Natural killer cell (primary cell): ENCODE results near the gene MED13L. TPM values are rescaled to one million over a fixed set of nuclear protein-coding genes. Genes with fewer than 3 reads are reported as not detected.

Experiments used
- ATAC-seq, 3 donors: fragments of 150-1000 bp in 2 of 3; fragments of 200-7000 bp in 1 of 3; cut with Tn5 transposase; 1 replicate in 1 of 3; 2 replicates in 2 of 3; pipeline ENCODE4 v1.10.0; 2021; ENCODE audit warnings: mild to moderate bottlenecking in 2 of 3, moderate library complexity in 2 of 3
- DNase-seq, 2 donors: peaks; one replicate each; pipeline versions ENCODE4 v3.0.0 to v3.0.0-alpha.2; 2013 to 2021; ENCODE audit warnings: mixed read lengths in 1 of 2
- H3K27ac ChIP-seq: one replicate; pipeline ENCODE4 v1.5.1; 2013; ENCODE audit warnings: mild to moderate bottlenecking, low read length
- H3K27me3 ChIP-seq: one replicate; pipeline ENCODE4 v1.6.1; 2013; ENCODE audit warnings: low read length; ENCODE audit not compliant: control insufficient read depth, insufficient read depth
- H3K36me3 ChIP-seq: one replicate; pipeline ENCODE4 v1.6.1; 2013; ENCODE audit warnings: low read length; ENCODE audit not compliant: control insufficient read depth, insufficient read depth
- H3K4me1 ChIP-seq: one replicate; pipeline ENCODE4 v1.6.1; 2013; ENCODE audit warnings: low read length; ENCODE audit not compliant: control insufficient read depth, insufficient read depth
- H3K4me3 ChIP-seq: one replicate; pipeline ENCODE4 v1.5.1; 2013; ENCODE audit warnings: low read length
- H3K9me3 ChIP-seq: one replicate; pipeline ENCODE4 v1.6.1; 2013; ENCODE audit warnings: low read length; ENCODE audit not compliant: control insufficient read depth, insufficient read depth
- H3K27ac Mint-ChIP-seq, 2 donors: one replicate each; pipeline ENCODE4 v1.8.0; 2022; ENCODE audit warnings: mild to moderate bottlenecking in 2 of 2, mixed read lengths in 2 of 2, moderate library complexity in 1 of 2
- H3K27me3 Mint-ChIP-seq, 2 donors: one replicate each; pipeline ENCODE4 v1.8.0; 2022; ENCODE audit warnings: low read depth in 2 of 2, mixed read lengths in 2 of 2
- H3K36me3 Mint-ChIP-seq: one replicate; pipeline ENCODE4 v1.8.0; 2022; ENCODE audit warnings: mixed read lengths
- H3K4me1 Mint-ChIP-seq, 2 donors: one replicate each; pipeline ENCODE4 v1.8.0; 2022; ENCODE audit warnings: mixed read lengths in 2 of 2
- H3K4me3 Mint-ChIP-seq: one replicate; pipeline ENCODE4 v1.8.0; 2022; ENCODE audit warnings: mild to moderate bottlenecking, moderate library complexity, mixed read lengths
- H3K9me3 Mint-ChIP-seq, 2 donors: one replicate each; pipeline ENCODE4 v1.8.0; 2022; ENCODE audit warnings: mixed read lengths in 2 of 2
- WGBS: methylation state at CpG from one replicate; pipeline ENCODE4 v1.1.7; 2013; ENCODE audit warnings: missing lambda C conversion rate; ENCODE audit not compliant: insufficient coverage; 5-methylcytosine and 5-hydroxymethylcytosine counted together
- intact Hi-C: fragments of 100-400 bp; cut with micrococcal nuclease; formaldehyde crosslinking; loops from one replicate; pipeline ENCODE4 v1.14.2; 2022
- total RNA-seq, 4 donors: library from RNA; stranded (reverse); fragments of 120-200 nt in 1 of 4; gene quantifications; one replicate each; pipeline versions ENCODE4 v1.2.3 to v1.2.4, GENCODE V29; 2013 to 2022
- TF ChIP-seq, protein P1 (sequence below): fragments of 200-600 bp; IDR thresholded peaks from one replicate; pipeline ENCODE4 v1.8.0; 2022; ENCODE audit warnings: antibody characterized with exemption

MED13L gene
- total RNA-seq, 3 donors from 2014 or later (not counting 1 experiment from before 2014, with no cell fraction given) = 237 to 316 (median 240) TPM

GRCh38 chr12:116141110-116141832 is 136.2 kb downstream of the MED13L start:
- H3K27ac ChIP-seq = no peak overlapping the region
- Mint-ChIP-seq H3K27ac (peak overlapping the region in 1 of 2 donors; percentile 37), H3K36me3 (no peaks in the 10 kb centered on the region), H3K4me1 (peaks cover 62 to 66% of the 10 kb centered on the region in 2 donors), H3K27me3 (no peaks in the 10 kb centered on the region), H3K4me3 (no peak overlapping the region), H3K9me3 (no peaks in the 10 kb centered on the region)
- DNase-seq (peak in 1 of 2 donors; percentile 46), ATAC-seq (peak in 2 of 3 donors; percentile 34 to 37)
- H3K4me3 ChIP-seq = no peak overlapping the region
- TF ChIP-seq, protein P1, sequence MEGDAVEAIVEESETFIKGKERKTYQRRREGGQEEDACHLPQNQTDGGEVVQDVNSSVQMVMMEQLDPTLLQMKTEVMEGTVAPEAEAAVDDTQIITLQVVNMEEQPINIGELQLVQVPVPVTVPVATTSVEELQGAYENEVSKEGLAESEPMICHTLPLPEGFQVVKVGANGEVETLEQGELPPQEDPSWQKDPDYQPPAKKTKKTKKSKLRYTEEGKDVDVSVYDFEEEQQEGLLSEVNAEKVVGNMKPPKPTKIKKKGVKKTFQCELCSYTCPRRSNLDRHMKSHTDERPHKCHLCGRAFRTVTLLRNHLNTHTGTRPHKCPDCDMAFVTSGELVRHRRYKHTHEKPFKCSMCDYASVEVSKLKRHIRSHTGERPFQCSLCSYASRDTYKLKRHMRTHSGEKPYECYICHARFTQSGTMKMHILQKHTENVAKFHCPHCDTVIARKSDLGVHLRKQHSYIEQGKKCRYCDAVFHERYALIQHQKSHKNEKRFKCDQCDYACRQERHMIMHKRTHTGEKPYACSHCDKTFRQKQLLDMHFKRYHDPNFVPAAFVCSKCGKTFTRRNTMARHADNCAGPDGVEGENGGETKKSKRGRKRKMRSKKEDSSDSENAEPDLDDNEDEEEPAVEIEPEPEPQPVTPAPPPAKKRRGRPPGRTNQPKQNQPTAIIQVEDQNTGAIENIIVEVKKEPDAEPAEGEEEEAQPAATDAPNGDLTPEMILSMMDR = no peak
- whole genome bisulfite sequencing = 69% methylated on average over 3 of the region's 4 CpGs
- H3K36me3 ChIP-seq = no peaks in the 10 kb centered on the region
- intact Hi-C loops = loop anchor here (5.0 kb wide), 1 partner anchor 56 kb away; no protein-coding TSS in a partner anchor
- H3K4me1 ChIP-seq = peaks cover 13% of the 10 kb centered on the region
- H3K27me3 ChIP-seq = no peaks in the 10 kb centered on the region
- H3K9me3 ChIP-seq = no peaks in the 10 kb centered on the region

DNA sequence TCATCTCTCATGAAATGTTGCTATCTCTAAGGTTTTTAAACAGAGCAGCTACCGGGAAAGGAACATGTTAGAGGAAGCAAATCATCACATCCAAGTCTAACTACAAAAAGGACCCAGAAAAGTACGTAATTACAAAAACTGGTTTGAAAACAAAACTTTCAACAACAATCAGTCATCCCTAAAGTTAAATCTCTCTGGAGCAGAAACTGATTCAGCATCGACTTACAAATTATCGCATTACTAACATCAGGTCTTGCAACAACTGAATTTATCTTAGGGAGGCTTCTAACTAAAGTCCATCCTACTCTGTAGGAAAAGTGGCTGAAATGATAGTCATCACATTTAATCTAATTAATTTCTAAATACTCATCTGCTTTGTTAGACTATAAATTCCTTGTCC is 137.0 kb downstream of the MED13L start:
- peaks cover 13% of the 10 kb centered on the region for H3K4me1 ChIP-seq
- no peak overlapping the region for H3K27ac ChIP-seq
- 89% methylated on average over 2 of the region's 4 CpGs for WGBS
- Mint-ChIP-seq H3K27me3 (no peaks in the 10 kb centered on the region), H3K36me3 (no peaks in the 10 kb centered on the region), H3K9me3 (no peaks in the 10 kb centered on the region), H3K27ac (peak overlapping the region; percentile 4 to 16), H3K4me1 (peaks cover 69 to 74% of the 10 kb centered on the region in 2 donors), H3K4me3 (no peak overlapping the region)
- H3K9me3 ChIP-seq = no peaks in the 10 kb centered on the region
- no peaks in the 10 kb centered on the region for H3K36me3 ChIP-seq
- intact Hi-C loops = loop anchor here (5.0 kb wide), 1 partner anchor 57 kb away; no protein-coding TSS in a partner anchor
- ATAC-seq = no peak
- no peaks in the 10 kb centered on the region for H3K27me3 ChIP-seq
- no peak overlapping the region for H3K4me3 ChIP-seq
- no peak for DNase-seq
- TF ChIP-seq, protein P1 = no peak

GRCh38 chr12:116138781-116139180 is 138.7 kb downstream of the MED13L start:
- intact Hi-C loops = no loop called here
- Histone ChIP-seq H3K27me3 (no peaks in the 10 kb centered on the region), H3K4me1 (peaks cover 12% of the 10 kb centered on the region), H3K4me3 (no peak overlapping the region), H3K36me3 (no peaks in the 10 kb centered on the region), H3K27ac (no peak overlapping the region), H3K9me3 (no peaks in the 10 kb centered on the region)
- Mint-ChIP-seq H3K27ac (no peak overlapping the region), H3K4me3 (no peak overlapping the region), H3K36me3 (no peaks in the 10 kb centered on the region), H3K4me1 (peaks cover 69 to 78% of the 10 kb centered on the region in 2 donors), H3K9me3 (no peaks in the 10 kb centered on the region), H3K27me3 (no peaks in the 10 kb centered on the region)
- DNase-seq (no peak), ATAC-seq (no peak)
- TF ChIP-seq, protein P1 = no peak

DNA sequence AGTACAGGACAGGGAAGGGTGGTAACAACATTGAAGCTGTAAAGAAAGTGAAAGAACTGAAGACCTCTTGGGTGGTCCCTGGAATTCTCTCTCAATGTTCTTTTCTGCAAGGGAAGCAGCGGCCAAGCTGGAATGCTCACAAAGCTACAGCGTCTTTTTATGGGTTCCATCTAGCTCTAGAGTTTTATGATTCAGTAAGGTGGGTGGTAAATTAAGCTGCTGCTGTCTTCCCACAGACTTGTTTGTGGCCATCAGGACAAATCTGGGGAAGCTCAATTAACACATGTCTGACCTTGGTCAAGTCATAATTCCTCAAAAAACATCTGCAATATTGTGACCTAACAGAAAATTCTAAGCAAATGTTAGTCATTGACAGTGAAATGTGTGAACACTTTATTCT is 139.1 kb downstream of the MED13L start:
- Mint-ChIP-seq H3K4me3 (no peak overlapping the region), H3K27me3 (no peaks in the 10 kb centered on the region), H3K36me3 (no peaks in the 10 kb centered on the region), H3K27ac (no peak overlapping the region), H3K9me3 (no peaks in the 10 kb centered on the region), H3K4me1 (peaks cover 69 to 78% of the 10 kb centered on the region in 2 donors)
- TF ChIP-seq, protein P1 = no peak
- ATAC-seq (no peak), DNase-seq (no peak)
- Histone ChIP-seq H3K27ac (no peak overlapping the region), H3K4me3 (no peak overlapping the region), H3K27me3 (no peaks in the 10 kb centered on the region), H3K4me1 (peaks cover 16% of the 10 kb centered on the region), H3K36me3 (no peaks in the 10 kb centered on the region), H3K9me3 (no peaks in the 10 kb centered on the region)
- intact Hi-C loops = no loop called here
- 100% methylated on average over 2 of the region's 2 CpGs for WGBS
